HepG2 (cell line): ENCODE measurements around the gene B4GALT2. TPM values are rescaled to one million over a fixed set of nuclear protein-coding genes. Genes with fewer than 3 reads are reported as not detected.
A peak's percentile ranks its signal among the peaks of the same experiment; 100 is the strongest.

ENCODE experiments used
- ATF7 ChIP-seq, 2 experiments: fragments of 450-650 bp in 1 of 2; sonication (generic) in 1 of 2; formaldehyde crosslinking in 1 of 2; IDR thresholded peaks; 2 replicates each; pipeline versions ENCODE4 v1.4.0 to v1.6.1; 2016 to 2020; ENCODE audit warnings: antibody characterized with exemption in 1 of 2, mild to moderate bottlenecking in 1 of 2, missing genetic modification reagents in 1 of 2
- CBX5 ChIP-seq: sonication (generic); formaldehyde crosslinking; IDR thresholded peaks from 2 replicates; pipeline ENCODE4 v1.4.0; 2020; ENCODE audit warnings: missing genetic modification reagents, borderline replicate concordance
- HNF4A ChIP-seq: sonication (generic); formaldehyde crosslinking; IDR thresholded peaks from 2 replicates; pipeline ENCODE4 v1.4.0; 2020; ENCODE audit warnings: missing genetic modification reagents
- KDM1A ChIP-seq: IDR thresholded peaks from 2 replicates; pipeline ENCODE4 v1.6.1; 2016; ENCODE audit warnings: missing compliant biosample characterization
- KLF11 ChIP-seq: IDR thresholded peaks from 2 replicates; pipeline ENCODE4 v1.6.1; 2016; ENCODE audit warnings: missing compliant biosample characterization
- KLF15 ChIP-seq: sonication (generic); formaldehyde crosslinking; IDR thresholded peaks from 2 replicates; pipeline ENCODE4 v1.8.1; 2023; ENCODE audit warnings: borderline replicate concordance, mild to moderate bottlenecking, inconsistent platforms, missing genetic modification reagents, mixed read lengths
- MIER3 ChIP-seq: IDR thresholded peaks from 2 replicates; pipeline ENCODE4 v1.6.1; 2016; ENCODE audit warnings: missing compliant biosample characterization, borderline replicate concordance
- NFE2L2 ChIP-seq: fragments of 150-350 bp; IDR thresholded peaks from 2 replicates; pipeline ENCODE4 v1.6.1; 2014; ENCODE audit warnings: low read length
- NONO ChIP-seq, 2 experiments: fragments of 450-650 bp in 1 of 2; sonication (generic) in 1 of 2; formaldehyde crosslinking in 1 of 2; IDR thresholded peaks in 1 of 2; conservative IDR thresholded peaks in 1 of 2; 2 replicates each; pipeline versions ENCODE4 v1.6.1 to v1.8.0; 2017 to 2022; ENCODE audit warnings: mild to moderate bottlenecking in 1 of 2, missing genetic modification reagents in 1 of 2, moderate library complexity in 1 of 2
- NR0B2 ChIP-seq: sonication (generic); formaldehyde crosslinking; IDR thresholded peaks from 2 replicates; pipeline ENCODE4 v1.4.0; 2020; ENCODE audit warnings: mild to moderate bottlenecking, missing genetic modification reagents
- PLRG1 ChIP-seq: fragments of 450-650 bp; conservative IDR thresholded peaks from 2 replicates; pipeline ENCODE4 v1.6.1; 2016
- RBFOX2 ChIP-seq: fragments of 200-400 bp; formaldehyde crosslinking; IDR thresholded peaks from 2 replicates; pipeline ENCODE4 v1.6.1; 2017; ENCODE audit warnings: low read depth, mild to moderate bottlenecking, low read length
- SAFB2 ChIP-seq: sonication (generic); formaldehyde crosslinking; IDR thresholded peaks from 2 replicates; pipeline ENCODE4 v1.5.1; 2020; ENCODE audit warnings: missing genetic modification reagents, low read depth, mild to moderate bottlenecking, borderline replicate concordance
- SRSF1 ChIP-seq: fragments of 200-400 bp; formaldehyde crosslinking; optimal IDR thresholded peaks from 2 replicates; pipeline ENCODE3; 2017; ENCODE audit warnings: mild to moderate bottlenecking, low read depth, low read length, moderate library complexity
- ZBTB3 ChIP-seq: sonication (generic); formaldehyde crosslinking; IDR thresholded peaks from 2 replicates; pipeline ENCODE4 v1.4.0; 2020; ENCODE audit warnings: low read depth, mild to moderate bottlenecking, moderate library complexity, missing genetic modification reagents, borderline replicate concordance
- ZBTB43 ChIP-seq: sonication (generic); formaldehyde crosslinking; conservative IDR thresholded peaks from 2 replicates; pipeline ENCODE4 v1.4.0; 2020; ENCODE audit warnings: missing genetic modification reagents
- ZFAT ChIP-seq: sonication (generic); formaldehyde crosslinking; conservative IDR thresholded peaks from 2 replicates; pipeline ENCODE4 v1.8.1; 2023; ENCODE audit warnings: missing genetic modification reagents, inconsistent platforms
- ZFP90 ChIP-seq: sonication (generic); formaldehyde crosslinking; IDR thresholded peaks from 2 replicates; pipeline ENCODE4 v1.8.0; 2022; ENCODE audit warnings: missing genetic modification reagents, mild to moderate bottlenecking, inconsistent platforms, borderline replicate concordance
- ZNF333 ChIP-seq: sonication (generic); formaldehyde crosslinking; IDR thresholded peaks from 2 replicates; pipeline ENCODE4 v1.4.0; 2020; ENCODE audit warnings: mild to moderate bottlenecking, missing genetic modification reagents, borderline replicate concordance
- ZNF484 ChIP-seq: sonication (generic); formaldehyde crosslinking; IDR thresholded peaks from 2 replicates; pipeline ENCODE4 v1.5.1; 2020; ENCODE audit warnings: mild to moderate bottlenecking, low read depth, missing genetic modification reagents, borderline replicate concordance
- ZNF563 ChIP-seq: sonication (generic); formaldehyde crosslinking; IDR thresholded peaks from 2 replicates; pipeline ENCODE4 v1.8.0; 2022; ENCODE audit warnings: mild to moderate bottlenecking, moderate library complexity, missing genetic modification reagents
- ZNF589 ChIP-seq: sonication (generic); formaldehyde crosslinking; conservative IDR thresholded peaks from 2 replicates; pipeline ENCODE4 v1.8.0; 2022; ENCODE audit warnings: mild to moderate bottlenecking, moderate library complexity, missing genetic modification reagents
- ZNF660 ChIP-seq: sonication (generic); formaldehyde crosslinking; IDR thresholded peaks from 2 replicates; pipeline ENCODE4 v1.5.1; 2020; ENCODE audit warnings: mild to moderate bottlenecking, low read depth, missing genetic modification reagents, borderline replicate concordance
- ZNF766 ChIP-seq: sonication (generic); formaldehyde crosslinking; IDR thresholded peaks from 2 replicates; pipeline ENCODE4 v1.5.0; 2020; ENCODE audit warnings: missing genetic modification reagents, borderline replicate concordance
- ZNF776 ChIP-seq: sonication (generic); formaldehyde crosslinking; IDR thresholded peaks from 2 replicates; pipeline ENCODE4 v1.4.0; 2020; ENCODE audit warnings: mild to moderate bottlenecking, missing genetic modification reagents
- ZNF790 ChIP-seq: sonication (generic); formaldehyde crosslinking; IDR thresholded peaks from 2 replicates; pipeline ENCODE4 v1.8.0; 2022; ENCODE audit warnings: missing genetic modification reagents, mild to moderate bottlenecking, borderline replicate concordance
- polyA plus RNA-seq, 8 experiments: library from polyadenylated mRNA; depleted of rRNA in 3 of 8; stranded (reverse) in 7 of 8; unstranded in 1 of 8; fragments of >200 nt; fragmentation: Illumina TruSeq in 4 of 8; extraction: Trizol in 4 of 8; gene quantifications; 2 replicates each; pipeline versions ENCODE4 v1.2.1 to v1.2.3, GENCODE V29; 2011 to 2016; ENCODE audit warnings: low read depth in 4 of 8, missing spikeins in 1 of 8, mixed read lengths in 1 of 8; ENCODE audit not compliant: insufficient read depth in 1 of 8
- total RNA-seq, 5 experiments: library from RNA; depleted of rRNA; stranded (reverse); fragments of >200 nt; fragmentation: Illumina TruSeq; extraction: Trizol; gene quantifications; 2 replicates each; pipeline ENCODE4 v1.2.3, GENCODE V29; 2016; ENCODE audit warnings: low read depth in 1 of 5
- TF ChIP-seq, protein P1 (sequence below): sonication (generic); formaldehyde crosslinking; conservative IDR thresholded peaks from 2 replicates; pipeline ENCODE4 v1.5.0; 2020; ENCODE audit warnings: missing genetic modification reagents

The B4GALT2 gene
- total and polyA plus RNA-seq, 2 of the 13 experiments (the other 11 are each of a cell fraction or from before 2014, with no cell fraction given): 41.9 to 78.0 TPM

DNA sequence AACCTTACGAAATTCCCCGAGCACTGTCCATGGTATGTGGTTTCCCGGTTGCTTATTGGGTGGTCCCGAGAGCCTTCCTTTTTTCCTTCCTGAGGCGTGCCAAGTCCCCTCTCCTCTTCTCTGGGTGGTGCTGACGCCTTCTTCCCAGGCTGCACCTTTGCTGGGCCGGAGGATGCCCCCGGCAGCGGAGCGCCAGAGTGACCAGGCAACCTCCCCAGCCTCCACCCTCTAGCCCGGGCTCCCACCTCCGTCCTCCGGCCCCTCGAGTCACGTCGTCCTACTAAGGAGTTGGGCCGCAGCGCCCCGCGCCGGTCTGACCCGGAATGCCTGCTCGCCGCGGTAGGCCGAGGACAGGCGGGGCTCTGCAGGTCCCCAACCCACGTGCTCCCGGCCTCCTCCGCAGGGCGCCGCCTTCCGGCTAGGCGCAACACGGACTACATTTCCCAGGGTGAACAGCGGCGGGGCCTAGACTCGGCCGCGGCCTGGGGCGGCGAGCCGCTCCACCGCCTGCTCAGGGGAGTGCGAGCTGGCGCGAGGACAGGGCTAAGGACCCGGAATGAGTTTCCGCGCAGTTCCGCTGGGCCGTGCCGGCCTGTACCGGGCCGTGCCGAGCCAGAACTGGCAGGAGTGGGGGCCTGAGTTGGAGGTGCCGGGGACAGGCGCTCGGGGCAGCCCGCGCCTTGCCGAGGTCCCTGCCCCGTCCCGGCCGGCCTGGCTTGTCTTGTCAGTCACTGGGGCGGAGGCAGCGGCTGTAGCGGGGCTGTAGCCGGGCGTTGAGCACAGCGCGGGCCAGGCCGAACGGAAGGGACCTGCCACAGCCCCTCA, 32.6 kb upstream of the B4GALT2 start, which contains the start of gene IPO13 (continued):
- TF ChIP-seq ZNF333 (peak; percentile 97), ZNF776 (peak; percentile 85), SAFB2 (CRISPR knock-in tag) (peak; percentile 78), NFE2L2 (no peak), PLRG1 (no peak), HNF4A (CRISPR knock-in tag) (0 out of 2 replicates have a peak, but pooled peaks have one; percentile 13), MIER3 (CRISPR knock-in tag) (peak; percentile 91), KLF15 (CRISPR knock-in tag) (no peak), NONO (IDR thresholded peaks at IDR 0.05) (no peak), NONO (CRISPR knock-in tag; conservative IDR thresholded peaks at IDR 0.05) (peak; percentile 90), ZNF766 (CRISPR knock-in tag) (no peak; the same call in 1 of the 2 replicates), KLF11 (CRISPR knock-in tag) (peak; percentile 85), ATF7 (IDR thresholded peaks at IDR 0.05) (no peak), ATF7 (CRISPR knock-in tag; IDR thresholded peaks at IDR 0.05) (no peak), ZFAT (CRISPR knock-in tag) (no peak), ZNF484 (CRISPR knock-in tag) (no peak), ZBTB43 (CRISPR knock-in tag) (peak; percentile 64), CBX5 (CRISPR knock-in tag) (peak; percentile 73; the same call in 1 of the 2 replicates), ZNF790 (CRISPR knock-in tag) (peak; percentile 96), ZNF563 (CRISPR knock-in tag) (peak; percentile 52; the same call in 1 of the 2 replicates), SRSF1 (peak; percentile 56), KDM1A (CRISPR knock-in tag) (peak; percentile 65; the same call in 1 of the 2 replicates), ZNF660 (CRISPR knock-in tag) (no peak), ZFP90 (CRISPR knock-in tag) (no peak; the same call in 1 of the 2 replicates), ZNF589 (peak; percentile 64; the same call in 1 of the 2 replicates), NR0B2 (CRISPR knock-in tag) (peak; percentile 76; the same call in 1 of the 2 replicates), RBFOX2 (peak; percentile 84), ZBTB3 (peak; percentile 67; the same call in 1 of the 2 replicates)
- TF ChIP-seq, protein P1, sequence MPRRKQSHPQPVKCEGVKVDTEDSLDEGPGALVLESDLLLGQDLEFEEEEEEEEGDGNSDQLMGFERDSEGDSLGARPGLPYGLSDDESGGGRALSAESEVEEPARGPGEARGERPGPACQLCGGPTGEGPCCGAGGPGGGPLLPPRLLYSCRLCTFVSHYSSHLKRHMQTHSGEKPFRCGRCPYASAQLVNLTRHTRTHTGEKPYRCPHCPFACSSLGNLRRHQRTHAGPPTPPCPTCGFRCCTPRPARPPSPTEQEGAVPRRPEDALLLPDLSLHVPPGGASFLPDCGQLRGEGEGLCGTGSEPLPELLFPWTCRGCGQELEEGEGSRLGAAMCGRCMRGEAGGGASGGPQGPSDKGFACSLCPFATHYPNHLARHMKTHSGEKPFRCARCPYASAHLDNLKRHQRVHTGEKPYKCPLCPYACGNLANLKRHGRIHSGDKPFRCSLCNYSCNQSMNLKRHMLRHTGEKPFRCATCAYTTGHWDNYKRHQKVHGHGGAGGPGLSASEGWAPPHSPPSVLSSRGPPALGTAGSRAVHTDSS (CRISPR knock-in tag): no peak
